ENCODE data around the gene NANOS2.

- TF ChIP-seq POLR2A (IDR thresholded peaks at IDR 0.05) (no peak), CTCF (IDR thresholded peaks at IDR 0.05) (no peak), EP300 (IDR thresholded peaks at IDR 0.05) (no peak)
Observed at GRCh38 chr19:45865269-45865948, 49.2 kb downstream of the NANOS2 start.
